NCI-H1417 treated with DMSO at 0.1 percent for 48 hours (cell line): Measurements from ENCODE around the gene ZNF813.

ENCODE experiments used
- DNase-seq: peaks from one replicate; lab custom pipeline; 2025; lab: John Stamatoyannopoulos, UW

Gene ZNF813

DNA sequence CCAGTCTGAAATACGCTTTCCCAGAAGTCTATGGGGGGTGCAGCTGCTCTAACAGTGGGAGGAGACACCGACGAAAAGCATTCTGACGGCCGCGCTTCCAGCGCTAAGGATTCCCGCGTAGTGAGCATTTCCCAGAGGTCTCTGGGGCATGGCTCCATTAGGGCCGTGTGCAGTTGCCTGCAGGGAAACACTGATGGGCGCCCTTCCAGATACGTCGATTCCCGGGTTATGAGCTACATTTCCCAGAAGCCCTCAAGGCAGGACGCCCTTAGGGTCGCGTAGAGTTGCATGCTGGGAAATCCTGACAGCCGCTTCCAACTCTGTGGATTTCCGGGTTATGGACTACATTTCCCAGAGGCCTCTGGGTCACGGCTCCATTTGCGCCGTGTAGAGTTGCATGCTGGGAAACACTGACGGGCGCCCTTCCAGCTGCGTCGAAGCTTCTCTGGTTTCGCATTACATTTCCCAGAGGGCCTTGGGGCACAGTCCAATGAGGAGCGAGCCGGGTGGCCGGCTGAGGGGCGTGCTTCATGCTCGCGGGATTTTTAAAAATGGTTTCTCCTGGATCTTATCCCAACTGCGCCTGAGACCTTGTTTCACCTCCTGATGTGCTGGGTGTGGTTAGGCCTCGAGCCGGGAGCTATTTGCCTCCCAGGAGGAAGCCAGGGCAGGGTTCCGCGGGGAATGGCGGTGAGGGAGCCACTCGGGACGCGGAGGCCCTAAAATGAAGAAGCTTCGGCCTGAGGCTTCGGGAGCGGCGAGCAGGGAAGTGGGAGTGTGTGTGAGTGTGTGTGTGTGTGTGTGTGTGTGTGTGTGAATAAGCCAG, 53.2 kb downstream of the ZNF813 start:
- peak; percentile 66 for DNase-seq

DNA sequence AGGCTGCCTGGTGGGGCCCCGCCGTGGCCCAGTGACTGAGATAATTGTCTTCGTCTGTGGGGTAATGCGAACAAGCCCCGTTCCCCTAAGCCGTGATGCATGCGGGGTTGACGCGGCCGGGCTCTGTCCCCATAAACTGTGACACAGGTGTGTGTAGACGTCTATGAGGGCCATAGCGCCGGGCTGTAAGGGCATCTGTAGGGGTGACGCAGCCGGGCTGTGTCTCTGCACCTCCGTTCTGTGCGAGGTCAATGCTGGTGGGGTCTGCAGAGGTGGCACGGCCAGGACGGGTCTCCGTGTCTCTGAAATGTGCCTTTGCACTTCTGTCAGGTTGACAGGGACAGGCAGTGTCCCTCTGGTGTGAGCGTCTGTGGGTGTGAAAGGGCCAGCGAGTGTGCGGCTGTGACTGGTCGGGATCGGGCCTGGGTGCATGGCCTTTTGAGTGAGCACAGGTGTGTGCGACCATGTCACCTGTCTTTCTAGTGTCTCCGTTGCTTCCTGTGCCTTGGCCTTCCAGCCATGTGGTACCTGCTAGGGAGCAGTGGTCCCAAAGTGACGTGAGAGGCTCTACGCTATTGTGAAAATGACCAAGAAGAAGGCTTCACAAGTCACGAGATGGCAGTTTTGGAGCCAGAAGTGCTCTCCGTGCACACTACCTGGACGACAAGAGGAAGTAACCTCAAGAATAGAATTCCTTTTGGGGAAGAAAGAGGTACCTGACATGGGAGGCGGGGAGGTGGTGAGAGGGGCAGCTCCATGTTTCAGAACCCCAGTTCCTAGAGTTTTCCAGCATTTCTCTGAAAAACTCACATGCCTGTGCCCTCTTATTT, 54.1 kb downstream of the ZNF813 start:
- DNase-seq = no peak

DNA sequence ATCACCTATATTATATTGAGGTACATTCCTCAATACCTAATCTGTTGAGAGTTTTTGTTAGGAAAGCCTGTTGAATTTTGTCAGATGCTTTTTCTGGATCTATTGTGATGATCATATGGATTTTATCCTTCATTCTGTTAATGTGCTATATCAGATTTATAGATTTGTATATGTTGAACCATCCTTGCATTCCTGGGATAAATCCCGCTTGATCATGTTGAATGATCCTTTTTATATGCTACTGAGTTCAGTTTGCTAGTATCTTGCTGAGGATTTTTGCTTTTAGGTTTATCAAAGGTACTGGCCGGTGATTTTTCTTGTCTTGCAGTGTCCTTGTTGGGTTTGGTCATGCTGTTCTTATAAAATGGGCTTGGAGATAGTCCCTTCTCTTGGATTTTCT, 58.4 kb downstream of the ZNF813 start:
- DNase-seq = no peak

DNA sequence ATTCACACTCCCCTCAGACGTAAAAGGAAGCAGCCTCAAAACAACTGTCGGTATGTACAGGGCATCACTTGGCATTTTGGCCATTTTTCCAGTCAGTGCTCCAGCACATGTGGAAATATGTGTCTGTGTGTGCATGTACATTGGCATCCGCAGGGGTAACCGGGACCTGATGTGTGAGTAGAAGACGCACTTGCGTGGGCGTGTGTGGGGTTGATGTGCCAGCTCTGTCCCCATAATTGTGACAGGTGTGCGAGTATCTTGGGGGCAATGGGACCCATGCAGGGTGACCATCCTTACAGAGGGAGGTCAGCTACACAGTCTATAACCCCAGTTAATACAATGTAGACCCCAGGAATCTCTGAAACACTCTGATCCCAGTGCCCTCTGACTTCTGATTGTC, 63.1 kb downstream of the ZNF813 start:
- no peak for DNase-seq

DNA sequence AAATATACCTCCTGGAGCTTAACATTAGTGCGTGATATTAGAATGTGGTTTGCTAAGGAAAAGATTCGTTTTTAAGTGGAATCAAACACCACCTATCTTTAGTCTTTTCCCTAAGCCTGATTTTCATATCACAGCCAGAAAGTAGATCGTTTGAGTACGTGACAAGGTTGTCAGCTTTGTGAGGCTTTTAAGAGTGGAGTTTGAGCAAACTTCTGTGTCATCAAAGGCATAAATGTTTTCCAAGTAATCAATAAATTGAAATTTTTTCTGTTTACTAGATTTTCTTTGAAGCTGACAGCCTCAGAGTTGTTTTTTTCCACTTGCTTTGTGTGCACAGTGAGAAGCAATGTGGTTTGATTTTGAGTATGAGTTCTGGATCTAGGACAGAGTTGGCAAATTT, 63.9 kb downstream of the ZNF813 start:
- no peak for DNase-seq

DNA sequence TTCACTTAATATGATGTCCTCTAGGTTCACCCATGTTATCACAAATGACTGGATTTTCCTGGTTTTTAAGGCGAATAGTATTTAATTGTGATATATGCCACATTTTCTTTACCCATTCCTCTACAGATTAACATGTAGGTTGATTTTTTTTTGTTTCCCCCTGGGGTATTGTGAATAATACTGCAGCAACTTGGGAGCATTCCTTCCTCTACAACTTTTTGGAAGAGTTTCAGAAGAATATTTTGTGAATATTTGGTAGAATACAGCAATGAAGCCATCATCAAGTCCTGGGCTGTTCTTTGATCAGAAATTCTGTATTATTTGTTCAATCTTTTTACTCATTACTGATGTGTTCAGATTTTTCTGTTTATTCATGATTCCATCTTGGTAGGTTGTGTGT, 64.8 kb downstream of the ZNF813 start:
- no peak for DNase-seq

GRCh38 chr19:53536225-53536548, 68.7 kb downstream of the ZNF813 start:
- DNase-seq = no peak

DNA sequence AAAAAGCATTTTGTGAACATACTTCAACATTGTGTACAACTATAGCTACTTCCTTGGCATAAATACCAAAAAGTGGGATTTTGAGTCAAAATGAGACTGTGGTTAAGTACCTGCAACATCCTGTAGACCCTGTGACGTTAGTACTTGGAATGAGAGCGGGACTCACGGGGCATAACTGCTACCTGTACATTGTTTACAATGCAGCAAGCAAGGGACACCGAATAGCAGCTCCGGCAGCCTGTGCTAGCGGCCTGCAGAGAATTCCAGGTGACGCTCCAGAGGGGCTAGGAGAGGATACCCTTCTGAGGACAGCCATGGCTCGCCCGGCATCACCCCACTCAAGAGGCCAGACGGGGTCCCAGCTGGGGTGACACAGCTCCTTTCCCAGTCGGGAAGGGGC, 69.6 kb downstream of the ZNF813 start:
- no peak for DNase-seq

GRCh38 chr19:53537521-53538377, 70.2 kb downstream of the ZNF813 start, which contains the start of gene ZNF331:
ZNF331 (plus strand) TSS chr19:53538145; CDS start chr19:53569377, 31,232 bp downstream.
- DNase-seq = no peak

DNA sequence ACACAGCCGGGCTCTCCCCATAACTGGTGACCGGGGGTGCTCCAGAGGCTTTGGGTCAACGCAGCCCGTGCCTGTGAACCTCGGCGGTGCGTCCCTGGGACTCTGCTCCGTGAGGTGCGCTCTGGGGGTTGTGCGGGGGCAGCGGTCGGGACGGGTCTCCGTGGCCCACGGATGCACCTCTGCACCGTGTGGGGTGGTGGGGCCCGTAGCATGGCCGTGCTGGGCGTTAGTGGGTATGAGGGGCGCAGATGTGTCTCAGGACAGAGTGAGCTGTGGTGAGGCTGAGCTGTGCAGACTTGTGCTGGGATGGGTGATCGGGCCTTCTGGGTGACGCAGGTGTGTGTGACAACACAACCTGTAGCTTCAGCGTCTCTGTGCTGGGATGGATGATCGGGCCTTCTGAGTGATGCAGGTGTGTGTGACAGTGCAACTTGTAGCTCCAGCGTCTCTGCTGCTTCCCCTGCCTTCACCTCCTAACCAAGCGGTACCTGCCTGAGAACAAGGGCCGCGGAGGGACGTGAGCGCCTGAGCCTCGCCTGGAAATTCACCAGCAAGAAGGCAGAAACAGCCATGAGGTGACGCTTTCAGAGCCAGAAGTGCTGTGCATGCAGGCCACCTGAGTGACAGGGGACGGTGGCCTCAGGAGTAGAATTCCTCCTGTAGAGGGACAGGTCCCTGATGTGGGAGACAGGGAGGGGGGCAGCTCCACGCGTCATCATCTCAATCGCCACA, 71.0 kb downstream of the ZNF813 start:
- no peak for DNase-seq

DNA sequence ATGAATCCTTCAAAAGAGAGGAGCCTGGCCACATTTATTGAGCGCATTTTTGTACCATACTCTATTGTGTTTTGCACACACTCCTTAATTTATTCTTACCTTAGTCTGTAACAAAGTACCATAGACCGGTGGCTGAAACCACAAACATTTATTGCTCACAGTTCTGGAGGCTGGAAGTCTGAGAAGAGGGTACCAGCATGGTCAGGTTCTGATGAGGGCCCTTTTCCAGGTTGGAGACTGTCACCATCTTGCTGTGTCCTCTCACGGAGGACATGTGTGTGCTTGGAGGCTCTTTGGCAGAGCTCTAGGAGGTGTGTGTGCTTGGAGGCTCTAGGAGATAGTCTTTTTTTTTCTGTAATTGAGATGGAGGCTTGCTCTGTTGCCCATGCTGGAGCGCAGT, 72.6 kb downstream of the ZNF813 start:
- no peak for DNase-seq

DNA sequence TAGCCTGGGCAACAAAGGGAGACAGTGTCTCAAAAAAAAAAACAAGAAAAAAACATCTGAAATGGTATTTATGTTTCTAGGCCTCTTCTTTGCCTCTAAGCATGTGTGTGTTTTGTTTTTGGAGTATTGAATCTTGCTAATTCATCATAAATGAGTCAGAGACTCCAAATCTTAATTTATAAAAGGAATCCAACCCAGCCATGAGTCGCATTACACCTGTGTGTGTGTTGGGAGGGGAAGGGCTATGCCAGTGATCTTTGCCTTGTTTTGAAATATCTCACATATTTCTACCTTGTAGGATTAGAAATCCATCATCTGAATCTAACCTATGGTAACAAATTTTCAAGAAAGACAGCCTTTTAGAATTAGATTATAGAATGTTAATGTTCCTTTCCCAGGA, 74.4 kb downstream of the ZNF813 start:
- DNase-seq = no peak

GRCh38 chr19:53545271-53546065, 77.9 kb downstream of the ZNF813 start:
- DNase-seq = no peak
